CD4-positive, alpha-beta T cell treated with Interleukin-17A for 4 hours (primary cell): ENCODE measurements around the gene PDGFC.

Experiments
- DNase-seq: peaks from one replicate; pipeline ENCODE4 v3.0.0-alpha.2; 2020; ENCODE audit warnings: mixed read lengths

PDGFC gene

GRCh38 chr4:156732634-156733033 is 239.0 kb downstream of the PDGFC start:
- DNase-seq, result no peak

GRCh38 chr4:156729416-156729815 is 242.2 kb downstream of the PDGFC start:
- DNase-seq, result no peak

GRCh38 chr4:156725257-156725656 is 246.3 kb downstream of the PDGFC start:
- no peak for DNase-seq

DNA sequence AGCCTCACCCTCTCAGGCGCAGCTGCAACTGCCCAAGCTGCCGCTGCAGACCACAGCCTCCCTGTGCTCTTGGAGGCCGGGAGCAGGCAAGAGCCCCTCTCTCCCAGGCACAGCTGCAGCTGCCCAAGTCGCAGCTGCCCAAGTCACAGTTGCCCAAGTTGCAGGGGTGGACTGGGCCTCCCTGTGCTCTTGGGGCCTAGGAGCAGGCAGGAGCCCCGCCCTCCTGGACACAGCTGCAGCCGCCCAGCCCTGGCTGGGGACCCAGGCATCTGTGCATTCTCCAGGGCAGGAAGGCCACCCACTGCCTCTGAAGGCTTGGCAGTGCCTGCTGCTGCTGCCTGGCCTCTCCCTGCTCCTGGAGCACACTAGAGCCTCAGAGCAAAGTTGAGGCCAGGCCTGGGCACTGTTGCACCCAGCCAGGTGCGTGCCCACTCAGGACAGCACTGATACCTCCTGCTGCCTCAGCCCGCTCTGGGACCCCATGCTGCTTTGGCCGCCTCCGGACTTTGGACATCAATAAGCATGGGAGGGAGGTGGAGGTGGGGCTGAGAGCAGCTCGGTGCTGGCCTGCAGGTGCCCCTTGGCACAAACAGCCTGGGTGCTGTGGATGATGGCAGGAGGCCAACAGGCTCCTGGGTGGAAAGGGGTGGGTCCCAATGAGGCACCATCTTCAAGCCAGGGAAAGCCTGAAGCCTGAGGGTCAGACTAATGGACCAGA is 247.5 kb downstream of the PDGFC start:
- DNase-seq, result no peak

- no peak for DNase-seq
Observed at GRCh38 chr4:156718226-156718625, 253.4 kb downstream of the PDGFC start.

DNA sequence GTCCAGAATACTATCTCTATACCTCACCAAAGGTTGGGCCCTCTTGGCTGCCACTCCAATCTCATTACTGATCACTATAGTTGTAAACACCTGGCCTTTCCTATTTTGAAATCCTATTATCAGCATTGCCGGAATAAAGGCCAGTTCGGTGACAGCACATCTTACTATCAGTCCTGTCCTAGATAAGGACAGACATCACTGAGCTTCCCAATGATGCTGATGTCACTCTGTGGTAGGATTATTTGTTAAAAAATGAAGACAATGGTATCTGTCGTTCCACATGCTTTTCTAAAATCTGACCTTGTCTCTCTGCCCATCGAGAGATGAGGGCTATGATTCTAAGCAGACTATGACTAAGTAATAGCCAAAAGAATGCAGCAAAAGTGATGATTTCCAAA is 260.4 kb downstream of the PDGFC start:
- no peak for DNase-seq
